Sigmoid colon (tissue), 7 donors: ENCODE data around the gene LMO2. TPM values are rescaled to one million over a fixed set of nuclear protein-coding genes. Genes with fewer than 3 reads are reported as not detected.

Experiments
- DNase-seq: peaks from one replicate; pipeline ENCODE4 v3.0.0-alpha.2; 2019
- H3K27ac ChIP-seq, 4 donors: fragments of 200-600 bp; sonication (generic); one replicate each; pipeline ENCODE4 v1.5.1; 2016 to 2019; ENCODE audit warnings: mild to moderate bottlenecking in 1 of 4
- H3K27me3 ChIP-seq, 3 donors: fragments of 200-600 bp; sonication (generic); one replicate each; pipeline ENCODE4 v1.5.1; 2019; ENCODE audit warnings: mild to moderate bottlenecking in 1 of 3
- H3K36me3 ChIP-seq, 4 donors: fragments of 200-600 bp; sonication (generic); one replicate each; pipeline ENCODE4 v1.5.1; 2016 to 2019
- H3K4me1 ChIP-seq, 4 donors: fragments of 200-600 bp; sonication (generic); one replicate each; pipeline ENCODE4 v1.5.1; 2017 to 2019
- H3K4me3 ChIP-seq, 4 donors: fragments of 200-600 bp; sonication (generic); one replicate each; pipeline ENCODE4 v1.5.1; 2017 to 2019; ENCODE audit warnings: mild to moderate bottlenecking in 2 of 4, moderate library complexity in 1 of 4
- H3K9me3 ChIP-seq, 4 donors: fragments of 200-600 bp in 3 of 4; sonication (generic) in 3 of 4; one replicate each; pipeline versions ENCODE4 v1.5.1 to v1.6.1; 2013 to 2019
- EP300 ChIP-seq, 4 donors: sonication (generic); formaldehyde crosslinking; IDR thresholded peaks; one replicate each; pipeline ENCODE4 v1.6.1; 2017; ENCODE audit warnings: antibody characterized with exemption in 4 of 4
- POLR2A ChIP-seq, 2 donors: fragments of 450-650 bp; IDR thresholded peaks; one replicate each; pipeline ENCODE4 v1.6.1; 2016; ENCODE audit warnings: antibody characterized with exemption in 2 of 2, mild to moderate bottlenecking in 2 of 2, moderate library complexity in 2 of 2
- POLR2AphosphoS5 ChIP-seq, 4 donors: sonication (generic); formaldehyde crosslinking; IDR thresholded peaks; one replicate each; pipeline ENCODE4 v1.6.1; 2017; ENCODE audit warnings: antibody characterized with exemption in 4 of 4
- WGBS, 2 donors: extraction: QIAGEN DNeasy Blood & Tissue Kit; methylation state at CpG; one replicate each; pipeline ENCODE4 v1.1.7; 2013; 5-methylcytosine and 5-hydroxymethylcytosine counted together
- intact Hi-C: fragments of 100-400 bp; cut with DNase I; formaldehyde crosslinking; loops from one replicate; pipeline ENCODE4 v1.15.1; 2023
- polyA plus RNA-seq, 3 donors: library from polyadenylated mRNA; stranded (reverse); fragments of 200-250 nt; gene quantifications; one replicate each; pipeline ENCODE4 v1.2.3, GENCODE V29; 2013
- total RNA-seq, 4 donors: library from RNA; depleted of rRNA; stranded (reverse); fragments of >200 nt; gene quantifications; one replicate each; pipeline ENCODE4 v1.1.0, GENCODE V29; 2016
- TF ChIP-seq, protein P1 (sequence below), 4 experiments: fragments of 450-650 bp in 3 of 4; fragments of 200-600 bp in 1 of 4; IDR thresholded peaks; one replicate each; pipeline ENCODE4 v1.5.1; 2016 to 2019; ENCODE audit warnings: antibody characterized with exemption in 4 of 4, mild to moderate bottlenecking in 3 of 4, moderate library complexity in 2 of 4
- donor health status: healthy with polysubstance abuse.
- donor health status: Bipolar disorder and iron deficiency.
- donor health status: healthy.

LMO2 gene
- total and polyA plus RNA-seq, 7 donors: 4.9 to 19.8 (median 12.3) TPM

DNA sequence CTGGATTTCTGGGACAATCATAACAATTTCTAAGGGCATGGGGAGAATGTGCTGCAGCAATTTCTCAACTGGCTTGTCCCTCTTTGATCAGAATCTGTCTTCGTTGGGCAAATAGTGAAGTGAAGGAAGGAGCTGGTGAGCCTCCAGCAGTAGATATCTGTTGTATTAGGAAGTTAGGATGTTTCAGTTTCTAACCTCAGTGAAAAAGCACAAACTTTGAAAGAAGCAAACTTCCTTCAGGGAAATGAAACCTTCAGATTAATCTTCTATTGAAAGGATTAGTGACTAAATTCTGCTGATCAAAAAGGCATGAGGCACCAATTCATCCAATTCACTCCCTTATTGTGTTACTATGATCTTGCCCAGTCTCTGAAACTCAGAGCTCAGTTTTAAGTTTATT lies 24.3 kb downstream of the LMO2 start:
- H3K9me3 ChIP-seq: no peaks in the 10 kb centered on the region
- H3K36me3 ChIP-seq: no peaks in the 10 kb centered on the region
- H3K4me1 ChIP-seq: peaks cover 0 to 22% (median 16%) of the 10 kb centered on the region in 4 donors
- intact Hi-C loops: no loop called here
- H3K27me3 ChIP-seq: peaks cover 10 to 55% (median 37%) of the 10 kb centered on the region in 3 donors
- H3K4me3 ChIP-seq: peak overlapping the region in 1 of 4 donors; percentile 60
- DNase-seq: no peak
- peak overlapping the region in 1 of 4 donors; percentile 79 for H3K27ac ChIP-seq
- TF ChIP-seq EP300 (IDR thresholded peaks at IDR 0.05) (no peak), POLR2AphosphoS5 (IDR thresholded peaks at IDR 0.05) (no peak), POLR2A (IDR thresholded peaks at IDR 0.05) (no peak)
- TF ChIP-seq, protein P1, sequence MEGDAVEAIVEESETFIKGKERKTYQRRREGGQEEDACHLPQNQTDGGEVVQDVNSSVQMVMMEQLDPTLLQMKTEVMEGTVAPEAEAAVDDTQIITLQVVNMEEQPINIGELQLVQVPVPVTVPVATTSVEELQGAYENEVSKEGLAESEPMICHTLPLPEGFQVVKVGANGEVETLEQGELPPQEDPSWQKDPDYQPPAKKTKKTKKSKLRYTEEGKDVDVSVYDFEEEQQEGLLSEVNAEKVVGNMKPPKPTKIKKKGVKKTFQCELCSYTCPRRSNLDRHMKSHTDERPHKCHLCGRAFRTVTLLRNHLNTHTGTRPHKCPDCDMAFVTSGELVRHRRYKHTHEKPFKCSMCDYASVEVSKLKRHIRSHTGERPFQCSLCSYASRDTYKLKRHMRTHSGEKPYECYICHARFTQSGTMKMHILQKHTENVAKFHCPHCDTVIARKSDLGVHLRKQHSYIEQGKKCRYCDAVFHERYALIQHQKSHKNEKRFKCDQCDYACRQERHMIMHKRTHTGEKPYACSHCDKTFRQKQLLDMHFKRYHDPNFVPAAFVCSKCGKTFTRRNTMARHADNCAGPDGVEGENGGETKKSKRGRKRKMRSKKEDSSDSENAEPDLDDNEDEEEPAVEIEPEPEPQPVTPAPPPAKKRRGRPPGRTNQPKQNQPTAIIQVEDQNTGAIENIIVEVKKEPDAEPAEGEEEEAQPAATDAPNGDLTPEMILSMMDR (IDR thresholded peaks at IDR 0.05): no peak
- 43 to 72% methylated on average over 1 of the region's 1 CpG for WGBS, 2 donors

DNA sequence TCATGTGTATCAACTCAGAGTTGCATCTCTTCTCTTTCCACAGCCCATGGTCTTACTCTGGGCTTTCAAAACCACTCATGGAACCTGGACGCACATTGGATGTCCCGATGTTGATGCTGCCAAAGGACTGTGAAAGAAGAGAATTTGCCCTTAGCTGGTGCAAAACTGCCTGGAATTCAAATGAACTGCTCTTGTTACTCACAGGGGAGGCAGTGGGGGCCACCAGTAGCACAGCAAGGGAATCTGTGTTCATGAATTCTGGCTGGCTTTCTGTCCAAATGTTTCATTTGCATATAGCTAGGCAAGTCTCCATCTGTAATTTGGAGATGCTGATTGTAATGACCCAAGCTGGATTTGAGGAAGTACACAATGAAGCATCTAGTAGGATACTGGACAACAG lies 24.9 kb downstream of the LMO2 start:
- Histone ChIP-seq H3K4me3 (no peak overlapping the region), H3K27me3 (peaks cover 10 to 49% (median 30%) of the 10 kb centered on the region in 3 donors), H3K27ac (no peak overlapping the region), H3K4me1 (peaks cover 0 to 22% (median 16%) of the 10 kb centered on the region in 4 donors), H3K9me3 (no peaks in the 10 kb centered on the region), H3K36me3 (no peaks in the 10 kb centered on the region)
- no peak for DNase-seq
- 56 to 93% methylated on average over 2 of the region's 2 CpGs for WGBS, 2 donors
- intact Hi-C loops: no loop called here
- TF ChIP-seq, protein P1 (IDR thresholded peaks at IDR 0.05): no peak
- TF ChIP-seq POLR2AphosphoS5 (IDR thresholded peaks at IDR 0.05) (no peak), POLR2A (IDR thresholded peaks at IDR 0.05) (no peak), EP300 (IDR thresholded peaks at IDR 0.05) (no peak)

DNA sequence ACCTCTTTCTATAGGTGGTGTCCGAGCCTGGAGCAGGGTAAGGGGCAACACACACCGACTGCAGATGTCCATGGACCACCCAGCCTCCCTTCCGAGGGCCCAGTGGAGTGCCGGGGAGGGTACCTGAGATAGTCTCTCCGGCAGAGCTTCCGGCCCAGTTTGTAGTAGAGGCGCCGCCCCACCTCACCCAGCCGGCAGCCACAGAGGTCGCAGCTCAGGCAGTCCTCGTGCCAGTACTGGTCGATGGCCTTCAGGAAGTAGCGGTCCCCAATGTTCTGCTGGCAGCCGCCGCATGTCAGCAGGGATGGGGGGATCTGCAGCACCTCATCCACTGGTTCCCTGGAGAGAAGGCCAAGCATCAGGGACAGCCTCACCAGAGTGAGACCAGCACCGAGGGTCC lies 27.4 kb downstream of the LMO2 start:
- TF ChIP-seq POLR2A (IDR thresholded peaks at IDR 0.05) (no peak), EP300 (IDR thresholded peaks at IDR 0.05) (no peak), POLR2AphosphoS5 (IDR thresholded peaks at IDR 0.05) (no peak)
- TF ChIP-seq, protein P1 (IDR thresholded peaks at IDR 0.05): no peak
- H3K27ac ChIP-seq: no peak overlapping the region
- intact Hi-C loops: no loop called here
- no peaks in the 10 kb centered on the region for H3K9me3 ChIP-seq
- H3K4me3 ChIP-seq: no peak overlapping the region
- no peaks in the 10 kb centered on the region for H3K36me3 ChIP-seq
- 83 to 90% methylated on average over 16 of the region's 16 CpGs for WGBS, 2 donors
- peaks cover 7 to 32% (median 15%) of the 10 kb centered on the region in 3 donors for H3K27me3 ChIP-seq
- no peak for DNase-seq
- H3K4me1 ChIP-seq: peaks cover 0 to 8% (median 8%) of the 10 kb centered on the region in 4 donors

DNA sequence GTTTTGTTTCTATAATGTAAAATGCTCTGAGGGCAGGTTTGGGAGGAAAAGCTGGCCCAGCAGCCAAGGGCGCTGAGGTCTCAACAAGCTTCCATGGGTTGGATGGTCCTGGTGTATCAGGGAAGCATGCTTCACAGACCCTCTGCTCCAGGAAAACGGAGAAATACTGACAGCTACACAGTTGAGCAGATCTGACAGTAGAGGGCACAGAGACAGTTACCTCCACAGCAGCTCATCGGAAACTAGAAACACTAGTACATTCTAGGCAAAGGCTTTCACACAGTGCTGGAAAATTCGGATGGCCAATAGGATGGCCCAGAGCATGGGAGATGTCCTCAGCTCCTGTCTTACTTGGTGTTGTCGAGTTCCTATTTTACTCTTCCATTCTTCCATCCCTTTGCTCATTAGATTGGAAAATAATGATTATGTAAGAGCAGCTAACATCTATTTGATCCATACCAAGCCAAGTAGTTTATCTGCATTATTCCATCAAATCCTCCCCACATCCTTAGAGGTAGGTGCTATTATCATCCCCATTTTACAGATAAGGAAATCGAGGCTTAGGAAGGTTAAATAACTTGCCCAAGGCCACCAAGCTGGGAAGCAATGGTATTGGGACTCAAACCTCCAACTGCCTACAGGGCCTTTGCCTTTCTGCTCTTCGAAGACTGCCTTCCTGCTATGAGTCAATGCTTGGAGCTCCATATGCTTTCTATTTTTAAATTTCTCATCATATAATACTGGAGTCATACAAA lies 28.3 kb downstream of the LMO2 start:
- WGBS, 2 donors: 88 to 91% methylated on average over 7 of the region's 7 CpGs

More for the DNA sequence above, 28.3 kb downstream of the LMO2 start:
- DNase-seq: no peak
- Histone ChIP-seq H3K4me1 (peaks cover 0 to 1% (median under 1%) of the 10 kb centered on the region in 4 donors), H3K27ac (no peak overlapping the region), H3K36me3 (no peaks in the 10 kb centered on the region), H3K4me3 (no peak overlapping the region), H3K9me3 (no peaks in the 10 kb centered on the region), H3K27me3 (peaks cover under 1 to 25% (median 6%) of the 10 kb centered on the region in 3 donors)
- intact Hi-C loops: no loop called here
- TF ChIP-seq POLR2AphosphoS5 (IDR thresholded peaks at IDR 0.05) (no peak), EP300 (IDR thresholded peaks at IDR 0.05) (no peak), POLR2A (IDR thresholded peaks at IDR 0.05) (no peak)
- TF ChIP-seq, protein P1 (IDR thresholded peaks at IDR 0.05): no peak
